ENCODE results near the gene COL9A1.

The COL9A1 gene

GRCh38 chr6:70180183-70180900, 122.5 kb downstream of the COL9A1 start:
- TF ChIP-seq ELF4 (IDR thresholded peaks at IDR 0.05) (no peak), SUZ12 (IDR thresholded peaks at IDR 0.05) (no peak), TARDBP (IDR thresholded peaks at IDR 0.05) (no peak), FOXM1 (IDR thresholded peaks at IDR 0.05; ENCODE audit: borderline replicate concordance) (no peak), FOXA1 (IDR thresholded peaks at IDR 0.05) (no peak), HDGF (IDR thresholded peaks at IDR 0.05; ENCODE audit: borderline replicate concordance) (no peak), ARNT (IDR thresholded peaks at IDR 0.05) (no peak), CTBP1 (IDR thresholded peaks at IDR 0.05; ENCODE audit: borderline replicate concordance) (no peak), NFRKB (IDR thresholded peaks at IDR 0.05) (no peak), LEF1 (IDR thresholded peaks at IDR 0.05; ENCODE audit: borderline replicate concordance) (no peak), BHLHE40 (IDR thresholded peaks at IDR 0.05; ENCODE audit: borderline replicate concordance) (no peak), FOXK2 (IDR thresholded peaks at IDR 0.05) (no peak)
- TF ChIP-seq, protein P1, sequence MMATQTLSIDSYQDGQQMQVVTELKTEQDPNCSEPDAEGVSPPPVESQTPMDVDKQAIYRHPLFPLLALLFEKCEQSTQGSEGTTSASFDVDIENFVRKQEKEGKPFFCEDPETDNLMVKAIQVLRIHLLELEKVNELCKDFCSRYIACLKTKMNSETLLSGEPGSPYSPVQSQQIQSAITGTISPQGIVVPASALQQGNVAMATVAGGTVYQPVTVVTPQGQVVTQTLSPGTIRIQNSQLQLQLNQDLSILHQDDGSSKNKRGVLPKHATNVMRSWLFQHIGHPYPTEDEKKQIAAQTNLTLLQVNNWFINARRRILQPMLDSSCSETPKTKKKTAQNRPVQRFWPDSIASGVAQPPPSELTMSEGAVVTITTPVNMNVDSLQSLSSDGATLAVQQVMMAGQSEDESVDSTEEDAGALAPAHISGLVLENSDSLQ (IDR thresholded peaks at IDR 0.05) = no peak
- ChIA-PET POLR2A (no interaction called here), CTCF (no interaction called here)
- no peak for DNase-seq (ENCODE audit: extremely low spot score)

GRCh38 chr6:70176842-70177550, 125.9 kb downstream of the COL9A1 start:
- ChIA-PET POLR2A (no interaction called here), CTCF (no interaction called here)
- DNase-seq (ENCODE audit: extremely low spot score) = no peak
- TF ChIP-seq NFRKB (IDR thresholded peaks at IDR 0.05) = no peak
- no peak for TF ChIP-seq ELF4 (IDR thresholded peaks at IDR 0.05)
- no peak for TF ChIP-seq FOXM1 (IDR thresholded peaks at IDR 0.05; ENCODE audit: borderline replicate concordance)
- TF ChIP-seq FOXA1 (IDR thresholded peaks at IDR 0.05) = no peak
- no peak for TF ChIP-seq SP1 (IDR thresholded peaks at IDR 0.05)
- TF ChIP-seq ARNT (IDR thresholded peaks at IDR 0.05) = no peak
- TF ChIP-seq, protein P1 (IDR thresholded peaks at IDR 0.05) = peak; percentile 19; the same call in 1 of the 2 replicates
- TF ChIP-seq CTBP1 (IDR thresholded peaks at IDR 0.05; ENCODE audit: borderline replicate concordance) = no peak

DNA sequence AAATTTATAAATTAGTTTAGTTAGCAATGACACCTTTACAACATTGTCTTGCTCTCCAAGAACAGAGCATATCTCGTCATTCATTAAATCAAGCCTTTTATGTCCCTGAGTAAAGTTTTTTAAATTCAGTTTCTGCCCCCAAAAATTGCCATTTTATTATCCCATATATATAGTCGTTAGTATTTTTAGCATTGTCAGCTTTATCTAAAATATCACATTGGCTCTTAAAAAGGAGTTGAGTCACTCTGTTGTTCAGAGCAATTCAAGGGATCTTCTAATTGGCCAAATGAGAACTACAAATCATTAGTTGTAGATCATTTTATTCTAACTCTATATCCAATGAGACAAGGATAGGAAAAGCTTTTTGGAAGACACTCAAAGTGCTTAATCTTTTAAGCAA, 127.1 kb downstream of the COL9A1 start:
- no peak for DNase-seq (ENCODE audit: extremely low spot score)
- POLR2A ChIA-PET = no interaction called here
- CTCF ChIA-PET = interaction anchor here (1.2 kb wide), 1 partner anchor 10 kb away, joined by 4 read pairs; no protein-coding TSS in a partner anchor
- TF ChIP-seq ELF4 (IDR thresholded peaks at IDR 0.05) (no peak), BHLHE40 (IDR thresholded peaks at IDR 0.05; ENCODE audit: borderline replicate concordance) (no peak)

DNA sequence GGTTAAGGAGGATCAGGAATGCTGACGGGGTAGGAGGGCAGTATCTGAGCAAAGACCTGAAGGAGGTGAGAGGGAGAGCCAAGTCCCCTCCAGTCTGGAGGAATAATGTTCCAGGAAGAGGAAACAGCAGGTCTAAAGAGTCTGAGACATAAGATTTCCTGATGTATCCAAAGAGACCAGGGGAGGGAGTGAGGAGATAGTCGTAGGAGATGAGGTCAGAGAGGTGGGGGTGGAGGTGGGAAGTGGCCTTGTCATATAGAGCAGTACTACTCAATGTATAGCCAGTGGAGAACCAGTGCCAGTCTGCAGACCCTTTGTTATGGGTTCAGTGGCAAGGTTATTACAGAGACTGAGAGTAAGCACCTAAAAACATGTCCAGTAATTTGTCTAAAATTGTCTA, 130.6 kb downstream of the COL9A1 start:
- ChIA-PET CTCF (no interaction called here), POLR2A (no interaction called here)
- DNase-seq (ENCODE audit: extremely low spot score) = no peak
- TF ChIP-seq BHLHE40 (IDR thresholded peaks at IDR 0.05; ENCODE audit: borderline replicate concordance) = no peak

GRCh38 chr6:70171236-70171635, 131.6 kb downstream of the COL9A1 start:
- POLR2A ChIA-PET = no interaction called here
- DNase-seq (ENCODE audit: extremely low spot score) = no peak
- TF ChIP-seq BHLHE40 (IDR thresholded peaks at IDR 0.05; ENCODE audit: borderline replicate concordance) (no peak), HDGF (IDR thresholded peaks at IDR 0.05; ENCODE audit: borderline replicate concordance) (no peak), CTBP1 (IDR thresholded peaks at IDR 0.05; ENCODE audit: borderline replicate concordance) (no peak), SP1 (IDR thresholded peaks at IDR 0.05) (no peak), LEF1 (IDR thresholded peaks at IDR 0.05; ENCODE audit: borderline replicate concordance) (no peak)
- TF ChIP-seq, protein P1 (IDR thresholded peaks at IDR 0.05) = no peak
- CTCF ChIA-PET = no interaction called here

DNA sequence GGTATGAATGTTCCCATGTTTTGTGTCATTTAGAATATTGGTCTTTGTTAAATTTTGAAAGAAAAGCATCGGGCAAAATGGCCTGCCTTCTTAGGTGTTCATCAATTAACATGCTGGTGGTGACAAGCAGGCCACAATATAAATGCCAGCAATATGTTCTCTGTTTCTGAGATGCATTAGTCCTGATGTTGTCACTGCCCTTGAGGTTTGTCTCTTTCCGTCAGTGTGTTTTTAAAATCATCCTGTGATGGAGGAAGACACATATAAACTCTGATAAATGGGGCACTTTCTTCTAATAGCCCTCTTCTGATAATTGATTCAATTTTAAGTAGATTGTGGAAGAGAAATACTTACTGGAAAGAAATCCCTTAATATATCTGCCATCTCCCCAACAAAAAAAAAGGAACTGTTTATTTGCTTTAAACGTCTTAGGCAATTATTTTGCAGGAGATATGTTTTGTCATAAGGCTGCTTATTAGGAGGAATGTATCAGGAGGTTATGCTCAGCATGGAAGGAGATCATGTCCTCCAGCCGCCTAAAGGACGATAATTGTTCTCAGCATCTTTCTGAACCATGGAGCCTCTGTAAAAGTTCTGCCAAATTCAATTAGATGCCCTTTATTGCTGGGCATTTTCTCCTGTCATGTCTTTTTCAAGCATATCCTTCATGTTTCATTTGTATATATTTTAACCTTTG, 134.1 kb downstream of the COL9A1 start:
- ChIA-PET POLR2A (no interaction called here), CTCF (no interaction called here)
- no peak for DNase-seq (ENCODE audit: extremely low spot score)
- no peak for TF ChIP-seq HDGF (IDR thresholded peaks at IDR 0.05; ENCODE audit: borderline replicate concordance)
- TF ChIP-seq ELF4 (IDR thresholded peaks at IDR 0.05) = no peak
- no peak for TF ChIP-seq TARDBP (IDR thresholded peaks at IDR 0.05)
- no peak for TF ChIP-seq L3MBTL2 (conservative IDR thresholded peaks at IDR 0.05)
- no peak for TF ChIP-seq CTBP1 (IDR thresholded peaks at IDR 0.05; ENCODE audit: borderline replicate concordance)
- TF ChIP-seq FOXA1 (IDR thresholded peaks at IDR 0.05) = no peak
- no peak for TF ChIP-seq FOXM1 (IDR thresholded peaks at IDR 0.05; ENCODE audit: borderline replicate concordance)

Data from HEK293T (cell line).